Neural progenitor cell (in vitro differentiated cells): Measurements from ENCODE around the gene GRIK2. TPM values are rescaled to one million over a fixed set of nuclear protein-coding genes. Genes with fewer than 3 reads are reported as not detected.

Experiments
- DNase-seq: peaks from one replicate; pipeline ENCODE4 v3.0.0-alpha.2; 2016; ENCODE audit warnings: low spot score
- H2AFZ ChIP-seq: fragments of 200-600 bp; sonication (generic); replicated peaks from 2 replicates; pipeline ENCODE4 v1.6.1; 2016; ENCODE audit warnings: antibody characterized with exemption
- H3F3A ChIP-seq: fragments of 200-600 bp; sonication (generic); 2 replicates; pipeline ENCODE4 v1.6.1; 2016; ENCODE audit warnings: antibody characterized with exemption, low read depth
- H3K27ac ChIP-seq: fragments of 200-600 bp; sonication (generic); 2 replicates; pipeline ENCODE4 v1.5.1; 2016; ENCODE audit warnings: mild to moderate bottlenecking
- H3K27me3 ChIP-seq: fragments of 200-600 bp; sonication (generic); 2 replicates; pipeline ENCODE4 v1.6.1; 2016; ENCODE audit warnings: mild to moderate bottlenecking, moderate library complexity
- H3K36me3 ChIP-seq: fragments of 200-600 bp; sonication (generic); 2 replicates; pipeline ENCODE4 v1.5.1; 2016
- H3K4me1 ChIP-seq: fragments of 200-600 bp; sonication (generic); 2 replicates; pipeline ENCODE4 v1.6.1; 2016; ENCODE audit warnings: mixed run types
- H3K4me2 ChIP-seq: fragments of 200-600 bp; sonication (generic); 2 replicates; pipeline ENCODE4 v1.6.1; 2016
- H3K4me3 ChIP-seq: fragments of 200-600 bp; sonication (generic); 2 replicates; pipeline ENCODE4 v1.5.1; 2016
- H3K79me2 ChIP-seq: fragments of 200-600 bp; sonication (generic); 2 replicates; pipeline ENCODE4 v1.6.1; 2016; ENCODE audit warnings: low read depth
- H3K9ac ChIP-seq: fragments of 200-600 bp; sonication (generic); 2 replicates; pipeline ENCODE4 v1.6.1; 2016
- H3K9me3 ChIP-seq: fragments of 200-600 bp; sonication (generic); 2 replicates; pipeline ENCODE4 v1.5.1; 2016; ENCODE audit warnings: low read depth
- H4K20me1 ChIP-seq: fragments of 200-600 bp; sonication (generic); 2 replicates; pipeline ENCODE4 v1.6.1; 2016; ENCODE audit warnings: low read depth
- H3K27ac Mint-ChIP-seq: 3 replicates; pipeline ENCODE4 v1.8.0; 2021; ENCODE audit warnings: mixed read lengths
- H3K27me3 Mint-ChIP-seq: 2 replicates; pipeline ENCODE4 v1.8.0; 2022; ENCODE audit warnings: low read depth, mild to moderate bottlenecking, inconsistent platforms, moderate library complexity, mixed read lengths; ENCODE audit not compliant: insufficient read depth
- H3K36me3 Mint-ChIP-seq: 3 replicates; pipeline ENCODE4 v1.8.0; 2021; ENCODE audit warnings: mixed read lengths
- H3K4me1 Mint-ChIP-seq: 3 replicates; pipeline ENCODE4 v1.8.0; 2021; ENCODE audit warnings: mixed read lengths
- H3K4me3 Mint-ChIP-seq: 3 replicates; pipeline ENCODE4 v1.8.0; 2021; ENCODE audit warnings: mild to moderate bottlenecking, moderate library complexity, mixed read lengths
- H3K9me3 Mint-ChIP-seq: 3 replicates; pipeline ENCODE4 v1.8.0; 2020; ENCODE audit warnings: mixed read lengths
- EZH2 ChIP-seq: fragments of 200-600 bp; sonication (generic); IDR thresholded peaks from 2 replicates; pipeline ENCODE4 v1.6.1; 2017; ENCODE audit warnings: antibody characterized with exemption, mild to moderate bottlenecking, moderate library complexity
- EZH2phosphoT487 ChIP-seq: fragments of 200-600 bp; sonication (generic); IDR thresholded peaks from 2 replicates; pipeline ENCODE4 v1.6.1; 2017; ENCODE audit warnings: antibody characterized with exemption
- total RNA-seq: library from RNA; depleted of rRNA; stranded (reverse); fragments of >200 nt; gene quantifications from 2 replicates; pipeline ENCODE4 v1.2.3, GENCODE V29; 2015; ENCODE audit warnings: low replicate concordance
- TF ChIP-seq, protein P1 (sequence below): fragments of 200-600 bp; sonication (generic); IDR thresholded peaks from 2 replicates; pipeline ENCODE4 v1.5.1; 2017; ENCODE audit warnings: antibody characterized with exemption, mild to moderate bottlenecking

GRIK2 gene
- total RNA-seq, 1 donor from 2014 or later: 0.88 TPM

DNA sequence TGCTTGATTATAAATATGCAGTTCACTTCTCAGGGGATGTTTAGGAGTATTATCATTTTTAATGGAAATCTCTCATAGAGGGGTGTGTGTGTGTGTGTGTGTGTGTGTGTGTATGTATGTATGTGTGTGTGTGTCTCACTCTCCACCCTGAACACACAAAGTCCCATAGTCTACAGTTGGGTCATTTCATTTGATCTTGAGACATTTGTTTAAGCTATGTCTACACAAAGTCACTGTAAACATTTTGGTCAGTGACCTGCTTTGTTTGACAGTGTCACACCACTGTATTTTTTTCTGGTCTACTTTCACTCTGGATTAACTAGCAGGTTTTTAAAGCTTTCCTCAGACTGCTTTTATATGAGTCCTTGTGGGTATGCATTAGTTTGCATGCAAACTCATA, 215.2 kb downstream of the GRIK2 start:
- H3K9me3 Mint-ChIP-seq: no peaks in the 10 kb centered on the region
- Histone ChIP-seq H3K36me3 (no peaks in the 10 kb centered on the region), H3K9ac (no peak overlapping the region), H3K4me3 (no peak overlapping the region), H3F3A (no peaks in the 10 kb centered on the region), H3K27me3 (no peaks in the 10 kb centered on the region), H3K79me2 (no peaks in the 10 kb centered on the region), H3K4me1 (peaks cover 9% of the 10 kb centered on the region), H3K9me3 (no peaks in the 10 kb centered on the region), H3K27ac (no peak overlapping the region), H4K20me1 (no peaks in the 10 kb centered on the region), H2AFZ (no peak overlapping the region), H3K4me2 (no peak overlapping the region)
- no peaks in the 10 kb centered on the region for H3K27me3 Mint-ChIP-seq
- no peak for DNase-seq
- TF ChIP-seq, protein P1, sequence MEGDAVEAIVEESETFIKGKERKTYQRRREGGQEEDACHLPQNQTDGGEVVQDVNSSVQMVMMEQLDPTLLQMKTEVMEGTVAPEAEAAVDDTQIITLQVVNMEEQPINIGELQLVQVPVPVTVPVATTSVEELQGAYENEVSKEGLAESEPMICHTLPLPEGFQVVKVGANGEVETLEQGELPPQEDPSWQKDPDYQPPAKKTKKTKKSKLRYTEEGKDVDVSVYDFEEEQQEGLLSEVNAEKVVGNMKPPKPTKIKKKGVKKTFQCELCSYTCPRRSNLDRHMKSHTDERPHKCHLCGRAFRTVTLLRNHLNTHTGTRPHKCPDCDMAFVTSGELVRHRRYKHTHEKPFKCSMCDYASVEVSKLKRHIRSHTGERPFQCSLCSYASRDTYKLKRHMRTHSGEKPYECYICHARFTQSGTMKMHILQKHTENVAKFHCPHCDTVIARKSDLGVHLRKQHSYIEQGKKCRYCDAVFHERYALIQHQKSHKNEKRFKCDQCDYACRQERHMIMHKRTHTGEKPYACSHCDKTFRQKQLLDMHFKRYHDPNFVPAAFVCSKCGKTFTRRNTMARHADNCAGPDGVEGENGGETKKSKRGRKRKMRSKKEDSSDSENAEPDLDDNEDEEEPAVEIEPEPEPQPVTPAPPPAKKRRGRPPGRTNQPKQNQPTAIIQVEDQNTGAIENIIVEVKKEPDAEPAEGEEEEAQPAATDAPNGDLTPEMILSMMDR: no peak
- TF ChIP-seq EZH2 (no peak), EZH2phosphoT487 (no peak)
- H3K27ac Mint-ChIP-seq: no peak overlapping the region
- no peak overlapping the region for H3K4me3 Mint-ChIP-seq
- H3K36me3 Mint-ChIP-seq: no peaks in the 10 kb centered on the region
- no peaks in the 10 kb centered on the region for H3K4me1 Mint-ChIP-seq

DNA sequence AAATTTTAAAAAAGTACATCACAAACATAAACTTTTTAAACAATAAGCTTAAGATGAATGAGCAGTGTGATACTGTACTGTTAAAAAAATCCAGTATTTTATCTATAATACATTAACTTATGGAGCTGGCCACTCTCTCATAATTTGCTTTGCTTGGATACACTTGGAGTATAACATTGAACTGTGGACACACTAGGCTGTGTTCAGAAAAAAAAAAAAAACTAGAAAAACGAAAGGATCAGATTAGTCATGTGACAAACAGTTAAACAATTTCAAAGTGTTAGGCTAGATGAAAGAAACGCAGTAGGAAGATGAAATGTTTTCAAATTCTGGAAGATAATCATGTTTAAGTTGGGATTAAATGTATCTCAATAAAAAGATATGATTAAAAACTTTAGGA, 220.0 kb downstream of the GRIK2 start:
- H3K4me3 ChIP-seq: no peak overlapping the region
- H3K79me2 ChIP-seq: no peaks in the 10 kb centered on the region
- peaks cover 11% of the 10 kb centered on the region for H3K4me1 Mint-ChIP-seq
- H3F3A ChIP-seq: no peaks in the 10 kb centered on the region
- no peaks in the 10 kb centered on the region for H3K27me3 Mint-ChIP-seq
- no peak overlapping the region for H3K9ac ChIP-seq
- DNase-seq: no peak
- TF ChIP-seq EZH2phosphoT487 (no peak), EZH2 (no peak)
- TF ChIP-seq, protein P1: no peak
- H3K9me3 ChIP-seq: no peaks in the 10 kb centered on the region
- H3K4me3 Mint-ChIP-seq: no peak overlapping the region
- H3K27ac ChIP-seq: no peak overlapping the region
- no peaks in the 10 kb centered on the region for H3K27me3 ChIP-seq
- H3K9me3 Mint-ChIP-seq: no peaks in the 10 kb centered on the region
- no peaks in the 10 kb centered on the region for H3K36me3 ChIP-seq
- no peak overlapping the region for H3K4me2 ChIP-seq
- H3K27ac Mint-ChIP-seq: no peak overlapping the region
- H2AFZ ChIP-seq: no peak overlapping the region
- H3K4me1 ChIP-seq: peaks cover 20% of the 10 kb centered on the region
- no peaks in the 10 kb centered on the region for H3K36me3 Mint-ChIP-seq
- H4K20me1 ChIP-seq: no peaks in the 10 kb centered on the region

DNA sequence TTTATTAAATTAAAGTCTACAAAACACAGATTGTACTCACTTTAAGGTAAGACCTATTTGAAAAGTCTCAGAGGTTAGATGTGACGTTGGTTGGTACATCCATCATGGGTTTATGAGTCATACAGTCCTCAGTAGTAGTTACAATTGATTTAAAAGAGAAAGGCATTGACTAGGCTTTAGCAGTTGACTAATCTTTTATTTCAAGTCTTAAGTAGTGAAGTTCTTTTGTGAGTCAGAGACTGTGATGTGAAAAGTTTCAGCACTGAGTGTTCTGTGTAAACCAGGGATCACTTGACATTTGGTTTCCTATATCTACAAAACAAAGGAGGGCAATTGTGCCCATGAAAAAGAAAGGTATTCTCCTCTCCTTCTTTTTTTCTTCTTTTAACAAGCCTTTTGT, 221.3 kb downstream of the GRIK2 start:
- Mint-ChIP-seq H3K9me3 (no peaks in the 10 kb centered on the region), H3K36me3 (no peaks in the 10 kb centered on the region), H3K27me3 (no peaks in the 10 kb centered on the region), H3K4me3 (no peak overlapping the region), H3K27ac (no peak overlapping the region), H3K4me1 (peaks cover 11% of the 10 kb centered on the region)
- Histone ChIP-seq H3K9ac (no peak overlapping the region), H4K20me1 (no peaks in the 10 kb centered on the region), H3K9me3 (no peaks in the 10 kb centered on the region), H3F3A (no peaks in the 10 kb centered on the region), H2AFZ (no peak overlapping the region), H3K36me3 (no peaks in the 10 kb centered on the region), H3K4me2 (peak overlapping the region; percentile 25), H3K4me3 (no peak overlapping the region), H3K27ac (no peak overlapping the region), H3K79me2 (no peaks in the 10 kb centered on the region), H3K4me1 (peaks cover 20% of the 10 kb centered on the region), H3K27me3 (no peaks in the 10 kb centered on the region)
- peak; percentile 54 for DNase-seq
- TF ChIP-seq EZH2 (no peak), EZH2phosphoT487 (no peak)
- TF ChIP-seq, protein P1: no peak

DNA sequence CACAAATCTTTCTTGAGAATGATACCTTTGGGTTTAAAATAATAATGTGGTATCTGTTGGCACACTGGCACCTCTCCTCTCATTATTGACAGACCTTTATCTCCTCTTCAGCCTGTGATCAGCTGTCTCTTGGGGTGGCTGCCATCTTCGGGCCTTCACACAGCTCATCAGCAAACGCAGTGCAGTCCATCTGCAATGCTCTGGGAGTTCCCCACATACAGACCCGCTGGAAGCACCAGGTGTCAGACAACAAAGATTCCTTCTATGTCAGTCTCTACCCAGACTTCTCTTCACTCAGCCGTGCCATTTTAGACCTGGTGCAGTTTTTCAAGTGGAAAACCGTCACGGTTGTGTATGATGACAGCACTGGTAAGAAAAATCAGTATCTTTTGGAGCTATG, 232.8 kb downstream of the GRIK2 start:
- Mint-ChIP-seq H3K36me3 (no peaks in the 10 kb centered on the region), H3K9me3 (no peaks in the 10 kb centered on the region), H3K27me3 (no peaks in the 10 kb centered on the region), H3K27ac (no peak overlapping the region), H3K4me1 (no peaks in the 10 kb centered on the region), H3K4me3 (no peak overlapping the region)
- Histone ChIP-seq H3K9ac (no peak overlapping the region), H3K27me3 (no peaks in the 10 kb centered on the region), H3K36me3 (no peaks in the 10 kb centered on the region), H3K27ac (no peak overlapping the region), H4K20me1 (no peaks in the 10 kb centered on the region), H3K4me3 (no peak overlapping the region), H3K9me3 (no peaks in the 10 kb centered on the region), H2AFZ (peak overlapping the region; percentile 94), H3K4me1 (no peaks in the 10 kb centered on the region), H3F3A (no peaks in the 10 kb centered on the region), H3K79me2 (no peaks in the 10 kb centered on the region), H3K4me2 (no peak overlapping the region)
- DNase-seq: peak; percentile 7
- TF ChIP-seq, protein P1: no peak
- no peak for TF ChIP-seq EZH2
